IMR-90 (cell line): ENCODE data around the gene SPDYE2B.
"Not testable (repeated sequence)": the region's sequence is repeated elsewhere in the genome, so short reads cannot be mapped to it uniquely, and the experiment has no call there.

Experiments used
- BHLHE40 ChIP-seq: fragments of 150-350 bp; IDR thresholded peaks from 2 replicates; pipeline ENCODE4 v1.6.1; 2016; ENCODE audit warnings: mild to moderate bottlenecking, low read depth, low read length
- CEBPB ChIP-seq: IDR thresholded peaks from 2 replicates; pipeline ENCODE4 v1.6.1; 2012; ENCODE audit warnings: low read depth, low read length, improper control_type of control experiment
- CHD1 ChIP-seq: IDR thresholded peaks from 2 replicates; pipeline ENCODE4 v1.6.1; 2012; ENCODE audit warnings: low read depth, low read length, improper control_type of control experiment
- FOS ChIP-seq: fragments of 150-350 bp; IDR thresholded peaks from 2 replicates; pipeline ENCODE4 v1.6.1; 2016; ENCODE audit warnings: low read depth, low read length
- MAZ ChIP-seq: IDR thresholded peaks from 2 replicates; pipeline ENCODE4 v1.6.1; 2012; ENCODE audit warnings: low read depth, mild to moderate bottlenecking, low read length, improper control_type of control experiment, moderate library complexity, borderline replicate concordance
- MXI1 ChIP-seq: IDR thresholded peaks from 2 replicates; pipeline ENCODE4 v1.6.1; 2012; ENCODE audit warnings: low read depth, mild to moderate bottlenecking, low read length, moderate library complexity, borderline replicate concordance
- NFE2L2 ChIP-seq: fragments of 150-350 bp; IDR thresholded peaks from 2 replicates; pipeline ENCODE4 v1.6.1; 2016; ENCODE audit warnings: low read depth, mild to moderate bottlenecking, low read length
- POLR2A ChIP-seq: IDR thresholded peaks from 2 replicates; pipeline ENCODE4 v1.6.1; 2012; ENCODE audit warnings: mild to moderate bottlenecking, low read depth, low read length
- RAD21 ChIP-seq: IDR thresholded peaks from 2 replicates; pipeline ENCODE4 v1.6.1; 2012; ENCODE audit warnings: low read length, improper control_type of control experiment
- RCOR1 ChIP-seq: IDR thresholded peaks from 2 replicates; pipeline ENCODE4 v1.6.1; 2012; ENCODE audit warnings: mild to moderate bottlenecking, low read length, improper control_type of control experiment; ENCODE audit not compliant: insufficient replicate concordance
- RFX5 ChIP-seq: IDR thresholded peaks from 2 replicates; pipeline ENCODE4 v1.8.0; 2012; ENCODE audit warnings: low read depth, mild to moderate bottlenecking, low read length, moderate library complexity
- USF2 ChIP-seq: fragments of 150-350 bp; IDR thresholded peaks from 2 replicates; pipeline ENCODE4 v1.6.1; 2017; ENCODE audit warnings: mild to moderate bottlenecking, antibody characterized with exemption, low read length, low read depth
- TF ChIP-seq, protein P1 (sequence below): conservative IDR thresholded peaks from 2 replicates; pipeline ENCODE4 v1.5.1; 2012; ENCODE audit warnings: mild to moderate bottlenecking, low read depth, low read length, improper control_type of control experiment
- TF ChIP-seq, protein P2 (sequence below): fragments of 150-350 bp; IDR thresholded peaks from 2 replicates; pipeline ENCODE4 v1.6.1; 2016; ENCODE audit warnings: low read depth, mild to moderate bottlenecking, low read length, moderate library complexity, borderline replicate concordance

- TF ChIP-seq, protein P1, sequence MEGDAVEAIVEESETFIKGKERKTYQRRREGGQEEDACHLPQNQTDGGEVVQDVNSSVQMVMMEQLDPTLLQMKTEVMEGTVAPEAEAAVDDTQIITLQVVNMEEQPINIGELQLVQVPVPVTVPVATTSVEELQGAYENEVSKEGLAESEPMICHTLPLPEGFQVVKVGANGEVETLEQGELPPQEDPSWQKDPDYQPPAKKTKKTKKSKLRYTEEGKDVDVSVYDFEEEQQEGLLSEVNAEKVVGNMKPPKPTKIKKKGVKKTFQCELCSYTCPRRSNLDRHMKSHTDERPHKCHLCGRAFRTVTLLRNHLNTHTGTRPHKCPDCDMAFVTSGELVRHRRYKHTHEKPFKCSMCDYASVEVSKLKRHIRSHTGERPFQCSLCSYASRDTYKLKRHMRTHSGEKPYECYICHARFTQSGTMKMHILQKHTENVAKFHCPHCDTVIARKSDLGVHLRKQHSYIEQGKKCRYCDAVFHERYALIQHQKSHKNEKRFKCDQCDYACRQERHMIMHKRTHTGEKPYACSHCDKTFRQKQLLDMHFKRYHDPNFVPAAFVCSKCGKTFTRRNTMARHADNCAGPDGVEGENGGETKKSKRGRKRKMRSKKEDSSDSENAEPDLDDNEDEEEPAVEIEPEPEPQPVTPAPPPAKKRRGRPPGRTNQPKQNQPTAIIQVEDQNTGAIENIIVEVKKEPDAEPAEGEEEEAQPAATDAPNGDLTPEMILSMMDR, result not testable (repeated sequence)
- not testable (repeated sequence) for TF ChIP-seq POLR2A, USF2, MXI1, MAZ, NFE2L2, FOS, CEBPB, RFX5, RCOR1, RAD21, BHLHE40, CHD1
- TF ChIP-seq, protein P2, sequence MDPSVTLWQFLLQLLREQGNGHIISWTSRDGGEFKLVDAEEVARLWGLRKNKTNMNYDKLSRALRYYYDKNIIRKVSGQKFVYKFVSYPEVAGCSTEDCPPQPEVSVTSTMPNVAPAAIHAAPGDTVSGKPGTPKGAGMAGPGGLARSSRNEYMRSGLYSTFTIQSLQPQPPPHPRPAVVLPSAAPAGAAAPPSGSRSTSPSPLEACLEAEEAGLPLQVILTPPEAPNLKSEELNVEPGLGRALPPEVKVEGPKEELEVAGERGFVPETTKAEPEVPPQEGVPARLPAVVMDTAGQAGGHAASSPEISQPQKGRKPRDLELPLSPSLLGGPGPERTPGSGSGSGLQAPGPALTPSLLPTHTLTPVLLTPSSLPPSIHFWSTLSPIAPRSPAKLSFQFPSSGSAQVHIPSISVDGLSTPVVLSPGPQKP, result not testable (repeated sequence)
Measured at GRCh38 chr7:102638848-102639247, 11.3 kb upstream of the SPDYE2B start.
